Measurements from ENCODE around the gene ZNF599. TPM values are rescaled to one million over a fixed set of nuclear protein-coding genes. Genes with fewer than 3 reads are reported as not detected.

ZNF599 gene
- total RNA-seq, 1 experiment from 2014 or later = 4.9 TPM

GRCh38 chr19:34712395-34713261 lies 60.4 kb downstream of the ZNF599 start:
- DNase-seq = peak; percentile 36
- no peaks in the 10 kb centered on the region for H3K27me3 ChIP-seq
- peaks cover 11% of the 10 kb centered on the region for H3K9me3 ChIP-seq
- H3K36me3 ChIP-seq = no peaks in the 10 kb centered on the region
- H3K4me3 ChIP-seq = no peak overlapping the region

GRCh38 chr19:34711890-34712289 lies 61.1 kb downstream of the ZNF599 start:
- no peak for DNase-seq
- Histone ChIP-seq H3K36me3 (no peaks in the 10 kb centered on the region), H3K9me3 (peaks cover 13% of the 10 kb centered on the region), H3K4me3 (no peak overlapping the region), H3K27me3 (no peaks in the 10 kb centered on the region)

Other genes with a start within 250 kb of the ZNF599 start
- gene SCGB2B2, start 96.1 kb downstream of the ZNF599 start, total RNA-seq (2014; rRNA removed; shearing (Covaris generic); ENCODE audit: low replicate concordance) = not detected in 2 replicates
- gene ZNF302, start 95.5 kb downstream of the ZNF599 start, total RNA-seq (2014; rRNA removed; shearing (Covaris generic); ENCODE audit: low replicate concordance) = 4.3 and 17.4 TPM in 2 replicates
- gene ZNF181, start 39.0 kb downstream of the ZNF599 start, total RNA-seq (2014; rRNA removed; shearing (Covaris generic); ENCODE audit: low replicate concordance) = 17.2 and 24.2 TPM in 2 replicates
- gene ZNF30, start 153.7 kb upstream of the ZNF599 start, total RNA-seq (2014; rRNA removed; shearing (Covaris generic); ENCODE audit: low replicate concordance) = 2.1 and 4.2 TPM in 2 replicates
- 1.7 and 2.4 TPM in 2 replicates for gene ZNF792, start 191.0 kb upstream of the ZNF599 start, total RNA-seq (2014; rRNA removed; shearing (Covaris generic); ENCODE audit: low replicate concordance)
- 28.2 and 32.1 TPM in 2 replicates for gene GRAMD1A, start 227.1 kb upstream of the ZNF599 start, total RNA-seq (2014; rRNA removed; shearing (Covaris generic); ENCODE audit: low replicate concordance)